OCI-LY7 (cell line): ENCODE data around the gene CD300C. TPM values are rescaled to one million over a fixed set of nuclear protein-coding genes. Genes with fewer than 3 reads are reported as not detected.
A peak's percentile ranks its signal among the peaks of the same experiment; 100 is the strongest.

Source experiments
- BruUV-seq: library from RNA; stranded (reverse); fragments of 400-500 nt; replicated peaks from 2 replicates; lab custom pipeline; 2021; lab: Mats Ljungman, UMichigan
- CTCF ChIA-PET: fragments of 300-600 bp; sonication (Branson Sonifier 250); formaldehyde crosslinking; loops from one replicate; lab custom pipeline; 2022; ENCODE audit warnings: antibody characterized with exemption; ENCODE audit not compliant: unreplicated experiment; lab: Charles Lee
- POLR2A ChIA-PET: fragments of 300-600 bp; sonication (Branson Sonifier 250); formaldehyde crosslinking; loops from one replicate; lab custom pipeline; 2022; ENCODE audit warnings: antibody characterized with exemption; lab: Charles Lee
- DNase-seq: peaks from one replicate; pipeline ENCODE4 v3.0.0-alpha.2; 2015; ENCODE audit warnings: low spot score
- H2AFZ ChIP-seq: fragments of 200-600 bp; sonication (generic), shearing (Covaris generic); 2 replicates; pipeline ENCODE4 v1.6.1; 2014; ENCODE audit warnings: mild to moderate bottlenecking, antibody characterized with exemption, low read length, moderate library complexity
- H3K27ac ChIP-seq: fragments of 200-600 bp; sonication (generic); 2 replicates; pipeline ENCODE4 v1.5.1; 2014; ENCODE audit warnings: mixed run types, low read depth, mild to moderate bottlenecking, moderate library complexity, low read length, inconsistent platforms; ENCODE audit not compliant: poor library complexity, severe bottlenecking
- H3K36me3 ChIP-seq: fragments of 200-600 bp; sonication (generic); 2 replicates; pipeline ENCODE4 v1.6.1; 2014; ENCODE audit warnings: mild to moderate bottlenecking, antibody characterized with exemption, low read length, moderate library complexity, mixed read lengths; ENCODE audit not compliant: insufficient read depth
- H3K4me1 ChIP-seq: fragments of 200-600 bp; sonication (generic); 2 replicates; pipeline ENCODE4 v1.5.1; 2014; ENCODE audit warnings: mild to moderate bottlenecking, low read length; ENCODE audit not compliant: insufficient read depth, poor library complexity, severe bottlenecking
- H3K4me2 ChIP-seq: fragments of 200-600 bp; sonication (generic); 2 replicates; pipeline ENCODE4 v1.6.1; 2014; ENCODE audit warnings: mild to moderate bottlenecking, low read length
- H3K4me3 ChIP-seq: fragments of 200-600 bp; sonication (generic); 2 replicates; pipeline ENCODE4 v1.5.1; 2014; ENCODE audit warnings: mild to moderate bottlenecking, low read depth, low read length; ENCODE audit not compliant: poor library complexity, severe bottlenecking
- H3K79me2 ChIP-seq: fragments of 200-600 bp; sonication (generic); 2 replicates; pipeline ENCODE4 v1.6.1; 2016; ENCODE audit warnings: low read depth, mild to moderate bottlenecking, low read length, moderate library complexity, mixed read lengths; ENCODE audit not compliant: insufficient read depth
- H3K9me2 ChIP-seq: fragments of 200-600 bp; sonication (generic); 2 replicates; pipeline ENCODE4 v1.6.1; 2016; ENCODE audit warnings: mild to moderate bottlenecking, low read length, mixed read lengths; ENCODE audit not compliant: insufficient read depth
- H3K9me3 ChIP-seq: fragments of 200-600 bp; sonication (generic); 2 replicates; pipeline ENCODE4 v1.6.1; 2014; ENCODE audit warnings: mild to moderate bottlenecking, mixed run types, low read length, mixed read lengths
- H4K20me1 ChIP-seq: fragments of 200-600 bp; sonication (generic); 2 replicates; pipeline ENCODE4 v1.6.1; 2014; ENCODE audit warnings: mild to moderate bottlenecking, antibody characterized with exemption, low read length, moderate library complexity, mixed read lengths; ENCODE audit not compliant: insufficient read depth
- EZH2phosphoT487 ChIP-seq: fragments of 200-600 bp; sonication (generic); IDR thresholded peaks from 2 replicates; pipeline ENCODE4 v1.6.1; 2018; ENCODE audit warnings: low read depth, borderline replicate concordance, mild to moderate bottlenecking, mixed run types, antibody characterized with exemption, low read length, moderate library complexity, mixed read lengths
- intact Hi-C: fragments of 100-400 bp; cut with micrococcal nuclease; formaldehyde crosslinking; loops from one replicate; pipeline ENCODE4 v1.10.0; 2022; ENCODE audit not compliant: unreplicated experiment
- total RNA-seq, 2 experiments: library from RNA; depleted of rRNA in 1 of 2; stranded (reverse); fragments of >200 nt in 1 of 2; shearing (Covaris generic) in 1 of 2; gene quantifications; 2 replicates each; pipeline ENCODE4 v1.2.3, GENCODE V29; 2014 to 2022
- TF ChIP-seq, protein P1 (sequence below): fragments of 200-600 bp; sonication (generic); conservative IDR thresholded peaks from 2 replicates; pipeline ENCODE4 v1.5.1; 2014; ENCODE audit warnings: mild to moderate bottlenecking, antibody characterized with exemption, low read length, moderate library complexity, mixed read lengths

Gene CD300C
- total RNA-seq, 2 experiments from 2014 or later: not detected

DNA sequence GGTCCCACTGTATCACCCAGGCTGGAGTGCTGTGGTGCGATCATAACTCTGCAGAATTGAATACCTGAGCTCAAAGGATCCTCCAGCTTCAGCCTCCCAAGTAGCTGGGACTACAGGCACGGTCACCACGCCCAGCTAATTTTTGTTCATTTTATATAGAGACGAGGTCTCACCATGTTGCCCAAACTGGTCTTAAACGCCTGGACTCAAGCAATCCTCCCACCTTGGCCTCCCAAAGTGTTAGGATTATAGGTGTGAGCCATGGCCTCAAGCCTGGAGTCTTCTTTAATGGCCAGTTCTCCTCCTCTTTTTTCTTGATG lies 15.1 kb downstream of the CD300C start:
- Histone ChIP-seq H2AFZ (no peak overlapping the region), H3K9me3 (no peaks in the 10 kb centered on the region), H3K4me3 (no peak overlapping the region), H3K79me2 (no peaks in the 10 kb centered on the region), H3K4me1 (no peaks in the 10 kb centered on the region), H3K27ac (no peak overlapping the region), H3K9me2 (no peaks in the 10 kb centered on the region), H4K20me1 (no peaks in the 10 kb centered on the region), H3K36me3 (no peaks in the 10 kb centered on the region), H3K4me2 (no peak overlapping the region)
- TF ChIP-seq, protein P1, sequence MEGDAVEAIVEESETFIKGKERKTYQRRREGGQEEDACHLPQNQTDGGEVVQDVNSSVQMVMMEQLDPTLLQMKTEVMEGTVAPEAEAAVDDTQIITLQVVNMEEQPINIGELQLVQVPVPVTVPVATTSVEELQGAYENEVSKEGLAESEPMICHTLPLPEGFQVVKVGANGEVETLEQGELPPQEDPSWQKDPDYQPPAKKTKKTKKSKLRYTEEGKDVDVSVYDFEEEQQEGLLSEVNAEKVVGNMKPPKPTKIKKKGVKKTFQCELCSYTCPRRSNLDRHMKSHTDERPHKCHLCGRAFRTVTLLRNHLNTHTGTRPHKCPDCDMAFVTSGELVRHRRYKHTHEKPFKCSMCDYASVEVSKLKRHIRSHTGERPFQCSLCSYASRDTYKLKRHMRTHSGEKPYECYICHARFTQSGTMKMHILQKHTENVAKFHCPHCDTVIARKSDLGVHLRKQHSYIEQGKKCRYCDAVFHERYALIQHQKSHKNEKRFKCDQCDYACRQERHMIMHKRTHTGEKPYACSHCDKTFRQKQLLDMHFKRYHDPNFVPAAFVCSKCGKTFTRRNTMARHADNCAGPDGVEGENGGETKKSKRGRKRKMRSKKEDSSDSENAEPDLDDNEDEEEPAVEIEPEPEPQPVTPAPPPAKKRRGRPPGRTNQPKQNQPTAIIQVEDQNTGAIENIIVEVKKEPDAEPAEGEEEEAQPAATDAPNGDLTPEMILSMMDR: no peak
- TF ChIP-seq EZH2phosphoT487: no peak
- intact Hi-C loops: no loop called here
- no peak for DNase-seq
- ChIA-PET CTCF (no interaction called here), POLR2A (no interaction called here)
- BruUV-seq: no TSS peak

DNA sequence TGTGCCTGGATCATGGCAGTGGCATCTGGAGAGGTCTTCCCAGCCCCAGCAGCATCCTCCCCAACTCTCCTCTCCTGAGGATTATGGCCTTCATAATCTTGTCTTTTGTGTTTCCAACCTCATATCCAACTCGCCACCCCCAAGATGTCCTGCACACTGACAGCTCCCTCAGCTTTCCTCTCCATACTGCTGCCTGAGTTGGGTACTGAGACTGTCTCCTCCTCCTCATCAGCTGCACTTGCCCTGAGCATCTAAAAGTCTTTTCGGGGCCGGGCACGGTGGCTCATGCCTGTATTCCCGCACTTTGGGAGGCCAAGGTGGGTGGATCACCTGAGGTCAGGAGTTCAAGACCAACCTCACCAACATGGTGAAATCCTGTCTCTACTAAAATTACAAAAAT lies 16.7 kb downstream of the CD300C start:
- H3K79me2 ChIP-seq: no peaks in the 10 kb centered on the region
- H3K9me3 ChIP-seq: no peaks in the 10 kb centered on the region
- no peaks in the 10 kb centered on the region for H3K4me1 ChIP-seq
- H3K36me3 ChIP-seq: no peaks in the 10 kb centered on the region
- ChIA-PET POLR2A (interaction anchor here (1.0 kb wide), 1 partner anchor 75 kb away, joined by 3 read pairs; no protein-coding TSS in a partner anchor), CTCF (no interaction called here)
- H3K4me2 ChIP-seq: no peak overlapping the region
- no peak for TF ChIP-seq EZH2phosphoT487
- TF ChIP-seq, protein P1: no peak
- no peak overlapping the region for H2AFZ ChIP-seq
- H3K27ac ChIP-seq: no peak overlapping the region
- no TSS peak for BruUV-seq
- no peaks in the 10 kb centered on the region for H3K9me2 ChIP-seq
- no peak for DNase-seq
- intact Hi-C loops: no loop called here
- H4K20me1 ChIP-seq: no peaks in the 10 kb centered on the region
- H3K4me3 ChIP-seq: no peak overlapping the region

DNA sequence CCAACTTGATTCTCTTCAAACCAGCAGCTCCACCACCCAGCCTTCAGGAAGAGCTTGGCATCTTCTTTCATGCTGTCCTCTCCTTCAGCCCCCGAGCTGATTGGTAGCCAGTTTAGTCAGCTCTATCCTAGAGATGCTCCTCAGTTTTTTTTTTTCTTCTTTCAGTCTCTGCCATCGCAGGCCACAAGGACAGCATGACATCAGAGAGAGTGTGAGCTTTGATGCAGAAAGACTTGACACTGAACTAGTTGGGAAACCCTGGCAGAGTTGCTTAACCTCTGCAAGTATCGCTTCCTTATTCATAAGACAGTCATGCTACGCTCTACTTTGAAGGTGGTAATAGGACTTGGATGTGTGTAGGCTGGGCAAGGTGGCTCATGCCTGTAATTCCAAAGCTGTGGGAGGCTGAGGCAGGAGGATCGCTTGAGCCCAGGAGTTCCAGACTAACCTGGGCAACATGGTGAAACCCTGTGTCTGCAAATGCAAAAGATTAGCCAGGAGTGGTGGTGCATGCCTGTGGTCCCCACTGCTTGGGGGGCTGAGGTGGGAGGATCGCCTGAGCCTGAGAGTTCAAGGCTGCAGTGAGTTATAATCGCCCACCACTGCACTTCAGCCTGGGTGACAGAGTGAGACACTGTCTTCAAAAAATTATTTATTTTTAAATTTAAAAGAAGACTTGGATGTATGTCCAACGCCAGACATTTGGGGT lies 17.3 kb downstream of the CD300C start:
- Histone ChIP-seq H3K4me2 (no peak overlapping the region), H3K9me2 (no peaks in the 10 kb centered on the region), H4K20me1 (no peaks in the 10 kb centered on the region), H3K27ac (no peak overlapping the region), H3K79me2 (no peaks in the 10 kb centered on the region), H3K4me1 (no peaks in the 10 kb centered on the region), H3K9me3 (no peaks in the 10 kb centered on the region), H3K36me3 (no peaks in the 10 kb centered on the region), H2AFZ (no peak overlapping the region), H3K4me3 (no peak overlapping the region)
- TF ChIP-seq, protein P1: no peak
- TF ChIP-seq EZH2phosphoT487: no peak
- BruUV-seq: no TSS peak
- ChIA-PET CTCF (no interaction called here), POLR2A (interaction anchor here (0.6 kb wide), 1 partner anchor 52 kb away, joined by 3 read pairs; no protein-coding TSS in a partner anchor)
- intact Hi-C loops: no loop called here
- peak; percentile 55 for DNase-seq
